ENCODE results near the gene FUT9.

DNA sequence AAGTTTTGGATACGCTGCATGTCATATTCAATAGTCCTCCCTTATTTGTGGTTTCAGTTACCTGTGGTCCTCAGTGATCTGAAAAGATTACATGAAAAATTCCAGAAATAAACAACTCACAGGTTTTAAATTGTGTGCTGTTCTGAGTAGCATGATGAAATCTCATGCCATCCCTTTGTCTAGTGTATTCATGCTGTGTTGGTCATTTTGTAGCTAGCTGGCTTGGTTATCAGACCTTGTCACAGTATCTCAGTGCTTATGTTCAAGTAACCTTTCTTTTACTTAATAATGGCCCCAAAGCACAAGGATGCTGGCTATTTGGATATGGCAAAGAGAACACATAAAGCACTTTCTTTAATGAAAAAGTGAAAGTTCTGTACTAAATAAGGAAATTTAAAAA is 78.3 kb downstream of the FUT9 start:
- TF ChIP-seq, protein P1, sequence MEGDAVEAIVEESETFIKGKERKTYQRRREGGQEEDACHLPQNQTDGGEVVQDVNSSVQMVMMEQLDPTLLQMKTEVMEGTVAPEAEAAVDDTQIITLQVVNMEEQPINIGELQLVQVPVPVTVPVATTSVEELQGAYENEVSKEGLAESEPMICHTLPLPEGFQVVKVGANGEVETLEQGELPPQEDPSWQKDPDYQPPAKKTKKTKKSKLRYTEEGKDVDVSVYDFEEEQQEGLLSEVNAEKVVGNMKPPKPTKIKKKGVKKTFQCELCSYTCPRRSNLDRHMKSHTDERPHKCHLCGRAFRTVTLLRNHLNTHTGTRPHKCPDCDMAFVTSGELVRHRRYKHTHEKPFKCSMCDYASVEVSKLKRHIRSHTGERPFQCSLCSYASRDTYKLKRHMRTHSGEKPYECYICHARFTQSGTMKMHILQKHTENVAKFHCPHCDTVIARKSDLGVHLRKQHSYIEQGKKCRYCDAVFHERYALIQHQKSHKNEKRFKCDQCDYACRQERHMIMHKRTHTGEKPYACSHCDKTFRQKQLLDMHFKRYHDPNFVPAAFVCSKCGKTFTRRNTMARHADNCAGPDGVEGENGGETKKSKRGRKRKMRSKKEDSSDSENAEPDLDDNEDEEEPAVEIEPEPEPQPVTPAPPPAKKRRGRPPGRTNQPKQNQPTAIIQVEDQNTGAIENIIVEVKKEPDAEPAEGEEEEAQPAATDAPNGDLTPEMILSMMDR (IDR thresholded peaks at IDR 0.05): no peak
- TF ChIP-seq, protein P2, sequence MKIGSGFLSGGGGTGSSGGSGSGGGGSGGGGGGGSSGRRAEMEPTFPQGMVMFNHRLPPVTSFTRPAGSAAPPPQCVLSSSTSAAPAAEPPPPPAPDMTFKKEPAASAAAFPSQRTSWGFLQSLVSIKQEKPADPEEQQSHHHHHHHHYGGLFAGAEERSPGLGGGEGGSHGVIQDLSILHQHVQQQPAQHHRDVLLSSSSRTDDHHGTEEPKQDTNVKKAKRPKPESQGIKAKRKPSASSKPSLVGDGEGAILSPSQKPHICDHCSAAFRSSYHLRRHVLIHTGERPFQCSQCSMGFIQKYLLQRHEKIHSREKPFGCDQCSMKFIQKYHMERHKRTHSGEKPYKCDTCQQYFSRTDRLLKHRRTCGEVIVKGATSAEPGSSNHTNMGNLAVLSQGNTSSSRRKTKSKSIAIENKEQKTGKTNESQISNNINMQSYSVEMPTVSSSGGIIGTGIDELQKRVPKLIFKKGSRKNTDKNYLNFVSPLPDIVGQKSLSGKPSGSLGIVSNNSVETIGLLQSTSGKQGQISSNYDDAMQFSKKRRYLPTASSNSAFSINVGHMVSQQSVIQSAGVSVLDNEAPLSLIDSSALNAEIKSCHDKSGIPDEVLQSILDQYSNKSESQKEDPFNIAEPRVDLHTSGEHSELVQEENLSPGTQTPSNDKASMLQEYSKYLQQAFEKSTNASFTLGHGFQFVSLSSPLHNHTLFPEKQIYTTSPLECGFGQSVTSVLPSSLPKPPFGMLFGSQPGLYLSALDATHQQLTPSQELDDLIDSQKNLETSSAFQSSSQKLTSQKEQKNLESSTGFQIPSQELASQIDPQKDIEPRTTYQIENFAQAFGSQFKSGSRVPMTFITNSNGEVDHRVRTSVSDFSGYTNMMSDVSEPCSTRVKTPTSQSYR (CRISPR knock-in tag; IDR thresholded peaks at IDR 0.05): no peak
- TF ChIP-seq ZNF138 (CRISPR knock-in tag; conservative IDR thresholded peaks at IDR 0.05) (no peak), CREB1 (CRISPR knock-in tag; IDR thresholded peaks at IDR 0.05) (no peak), SMAD4 (CRISPR knock-in tag; IDR thresholded peaks at IDR 0.05) (no peak), ZNF263 (CRISPR knock-in tag; IDR thresholded peaks at IDR 0.05; ENCODE audit: low read depth) (no peak), CREM (CRISPR knock-in tag; IDR thresholded peaks at IDR 0.05) (no peak), GABPB1 (CRISPR knock-in tag; IDR thresholded peaks at IDR 0.05) (no peak)
- TF ChIP-seq, protein P3, sequence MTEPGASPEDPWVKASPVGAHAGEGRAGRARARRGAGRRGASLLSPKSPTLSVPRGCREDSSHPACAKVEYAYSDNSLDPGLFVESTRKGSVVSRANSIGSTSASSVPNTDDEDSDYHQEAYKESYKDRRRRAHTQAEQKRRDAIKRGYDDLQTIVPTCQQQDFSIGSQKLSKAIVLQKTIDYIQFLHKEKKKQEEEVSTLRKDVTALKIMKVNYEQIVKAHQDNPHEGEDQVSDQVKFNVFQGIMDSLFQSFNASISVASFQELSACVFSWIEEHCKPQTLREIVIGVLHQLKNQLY (CRISPR knock-in tag; IDR thresholded peaks at IDR 0.05): no peak
